IMR-90 (cell line): ENCODE data around the gene NFE2. TPM values are rescaled to one million over a fixed set of nuclear protein-coding genes. Genes with fewer than 3 reads are reported as not detected.

Experiments
- ATAC-seq: fragments of 200-7000 bp; cut with Tn5 transposase; 2 replicates; pipeline ENCODE4 v1.9.1; 2020; ENCODE audit warnings: low read depth, mild to moderate bottlenecking, moderate library complexity
- BruUV-seq: library from RNA; stranded (reverse); fragments of 400-500 nt; replicated peaks from 2 replicates; lab custom pipeline; 2021; lab: Mats Ljungman, UMichigan
- CTCF ChIA-PET: fragments of 300-600 bp; formaldehyde crosslinking; extraction: SDS; loops from one replicate; lab custom pipeline; 2021; ENCODE audit warnings: antibody characterized with exemption; lab: Yijun Ruan, JAX
- POLR2A ChIA-PET: fragments of 300-600 bp; sonication (Branson Sonifier 250); formaldehyde crosslinking; loops from one replicate; lab custom pipeline; 2022; ENCODE audit warnings: antibody characterized with exemption; ENCODE audit not compliant: unreplicated experiment; lab: Charles Lee
- DNase-seq: peaks from one replicate; pipeline ENCODE4 v3.0.0; 2013
- H2AFZ ChIP-seq: replicated peaks from 2 replicates; pipeline ENCODE3; 2013; ENCODE audit warnings: low read length, mild to moderate bottlenecking; ENCODE audit not compliant: poor library complexity
- H2AK5ac ChIP-seq: 2 replicates; pipeline ENCODE4 v1.6.1; 2013; ENCODE audit warnings: low read depth, low read length, inconsistent platforms
- H2AK9ac ChIP-seq: replicated peaks from 2 replicates; pipeline ENCODE3; 2013; ENCODE audit warnings: mild to moderate bottlenecking, low read depth, low read length, moderate library complexity; ENCODE audit not compliant: poor library complexity
- H2BK120ac ChIP-seq: 2 replicates; pipeline ENCODE4 v1.6.1; 2013; ENCODE audit warnings: low read depth, low read length, inconsistent platforms
- H2BK15ac ChIP-seq: 3 replicates; pipeline ENCODE4 v1.6.1; 2013; ENCODE audit warnings: low read depth, low read length, inconsistent platforms
- H2BK20ac ChIP-seq: 2 replicates; pipeline ENCODE4 v1.6.1; 2013; ENCODE audit warnings: low read depth, mild to moderate bottlenecking, inconsistent platforms, low read length, moderate library complexity
- H2BK5ac ChIP-seq: 2 replicates; pipeline ENCODE4 v1.6.1; 2013; ENCODE audit warnings: mild to moderate bottlenecking, low read depth, low read length, inconsistent platforms; ENCODE audit not compliant: poor library complexity, severe bottlenecking
- H3K14ac ChIP-seq: replicated peaks from 2 replicates; pipeline ENCODE4 v1.6.1; 2013; ENCODE audit warnings: low read depth, low read length, inconsistent platforms
- H3K18ac ChIP-seq: 2 replicates; pipeline ENCODE4 v1.6.1; 2013; ENCODE audit warnings: low read depth, low read length, control low read depth
- H3K23ac ChIP-seq: 2 replicates; pipeline ENCODE4 v1.6.1; 2013; ENCODE audit warnings: low read depth, low read length, inconsistent platforms
- H3K27ac ChIP-seq: 2 replicates; pipeline ENCODE4 v1.5.1; 2013; ENCODE audit warnings: mild to moderate bottlenecking, control low read depth, low read length; ENCODE audit not compliant: insufficient read depth
- H3K27me3 ChIP-seq: 2 replicates; pipeline ENCODE4 v1.6.1; 2013; ENCODE audit warnings: low read length; ENCODE audit not compliant: control insufficient read depth, insufficient read depth
- H3K36me3 ChIP-seq: 2 replicates; pipeline ENCODE4 v1.6.1; 2013; ENCODE audit warnings: low read length, mixed read lengths; ENCODE audit not compliant: control insufficient read depth, insufficient read depth
- H3K4ac ChIP-seq: 2 replicates; pipeline ENCODE4 v1.6.1; 2013; ENCODE audit warnings: low read depth, low read length, inconsistent platforms
- H3K4me1 ChIP-seq: 2 replicates; pipeline ENCODE4 v1.6.1; 2013; ENCODE audit warnings: low read length, mixed read lengths; ENCODE audit not compliant: control insufficient read depth, insufficient read depth
- H3K4me2 ChIP-seq: 2 replicates; pipeline ENCODE4 v1.6.1; 2013; ENCODE audit warnings: low read depth, mild to moderate bottlenecking, control low read depth, low read length, moderate library complexity
- H3K4me3 ChIP-seq: 2 replicates; pipeline ENCODE4 v1.5.1; 2013; ENCODE audit warnings: low read depth, mild to moderate bottlenecking, control low read depth, low read length, moderate library complexity; ENCODE audit not compliant: insufficient read depth
- H3K56ac ChIP-seq: 2 replicates; pipeline ENCODE4 v1.6.1; 2013; ENCODE audit warnings: low read length, inconsistent platforms; ENCODE audit not compliant: insufficient read depth; ENCODE audit errors: extremely low read depth
- H3K79me1 ChIP-seq, 2 experiments: 2 replicates each; pipeline ENCODE4 v1.6.1; 2013; ENCODE audit warnings: low read length in 2 of 2, inconsistent platforms in 1 of 2, low read depth in 1 of 2
- H3K9ac ChIP-seq: 2 replicates; pipeline ENCODE4 v1.6.1; 2013; ENCODE audit warnings: low read depth, low read length, control low read depth
- H3K9me1 ChIP-seq: 2 replicates; pipeline ENCODE4 v1.6.1; 2013; ENCODE audit warnings: low read length, inconsistent platforms; ENCODE audit not compliant: insufficient read depth
- H3K9me3 ChIP-seq: 2 replicates; pipeline ENCODE4 v1.6.1; 2013; ENCODE audit warnings: low read length; ENCODE audit not compliant: control insufficient read depth, insufficient read depth
- H4K20me1 ChIP-seq: 2 replicates; pipeline ENCODE4 v1.6.1; 2013; ENCODE audit warnings: low read length, inconsistent platforms; ENCODE audit not compliant: insufficient read depth
- H4K5ac ChIP-seq: 2 replicates; pipeline ENCODE4 v1.6.1; 2013; ENCODE audit warnings: mild to moderate bottlenecking, low read depth, low read length, control low read depth
- H4K8ac ChIP-seq, 2 experiments: 2 replicates each; pipeline ENCODE4 v1.6.1; 2013; ENCODE audit warnings: low read depth in 2 of 2, low read length in 2 of 2, control low read depth in 1 of 2, inconsistent platforms in 1 of 2
- H4K91ac ChIP-seq: 2 replicates; pipeline ENCODE4 v1.6.1; 2013; ENCODE audit warnings: low read depth, low read length, inconsistent platforms; ENCODE audit not compliant: insufficient read depth
- BHLHE40 ChIP-seq: fragments of 150-350 bp; IDR thresholded peaks from 2 replicates; pipeline ENCODE4 v1.6.1; 2016; ENCODE audit warnings: mild to moderate bottlenecking, low read depth, low read length
- CEBPB ChIP-seq: IDR thresholded peaks from 2 replicates; pipeline ENCODE4 v1.6.1; 2012; ENCODE audit warnings: low read depth, low read length, improper control_type of control experiment
- CHD1 ChIP-seq: IDR thresholded peaks from 2 replicates; pipeline ENCODE4 v1.6.1; 2012; ENCODE audit warnings: low read depth, low read length, improper control_type of control experiment
- CTCF ChIP-seq: conservative IDR thresholded peaks from 2 replicates; pipeline ENCODE4 v1.5.1; 2012; ENCODE audit warnings: mild to moderate bottlenecking, low read depth, low read length, improper control_type of control experiment
- ELK1 ChIP-seq: fragments of 150-350 bp; IDR thresholded peaks from 2 replicates; pipeline ENCODE4 v1.6.1; 2016; ENCODE audit warnings: low read depth, mild to moderate bottlenecking, low read length, moderate library complexity, borderline replicate concordance
- FOS ChIP-seq: fragments of 150-350 bp; IDR thresholded peaks from 2 replicates; pipeline ENCODE4 v1.6.1; 2016; ENCODE audit warnings: low read depth, low read length
- MAZ ChIP-seq: IDR thresholded peaks from 2 replicates; pipeline ENCODE4 v1.6.1; 2012; ENCODE audit warnings: low read depth, mild to moderate bottlenecking, low read length, improper control_type of control experiment, moderate library complexity, borderline replicate concordance
- MXI1 ChIP-seq: IDR thresholded peaks from 2 replicates; pipeline ENCODE4 v1.6.1; 2012; ENCODE audit warnings: low read depth, mild to moderate bottlenecking, low read length, moderate library complexity, borderline replicate concordance
- POLR2A ChIP-seq: IDR thresholded peaks from 2 replicates; pipeline ENCODE4 v1.6.1; 2012; ENCODE audit warnings: mild to moderate bottlenecking, low read depth, low read length
- RAD21 ChIP-seq: IDR thresholded peaks from 2 replicates; pipeline ENCODE4 v1.6.1; 2012; ENCODE audit warnings: low read length, improper control_type of control experiment
- RCOR1 ChIP-seq: IDR thresholded peaks from 2 replicates; pipeline ENCODE4 v1.6.1; 2012; ENCODE audit warnings: mild to moderate bottlenecking, low read length, improper control_type of control experiment; ENCODE audit not compliant: insufficient replicate concordance
- RFX5 ChIP-seq: IDR thresholded peaks from 2 replicates; pipeline ENCODE4 v1.8.0; 2012; ENCODE audit warnings: low read depth, mild to moderate bottlenecking, low read length, moderate library complexity
- SMC3 ChIP-seq: fragments of 150-350 bp; IDR thresholded peaks from 2 replicates; pipeline ENCODE4 v1.6.1; 2016; ENCODE audit warnings: low read depth, mild to moderate bottlenecking, antibody characterized with exemption, low read length, moderate library complexity
- USF2 ChIP-seq: fragments of 150-350 bp; IDR thresholded peaks from 2 replicates; pipeline ENCODE4 v1.6.1; 2017; ENCODE audit warnings: mild to moderate bottlenecking, antibody characterized with exemption, low read length, low read depth
- WGBS, 2 experiments: methylation state at CpG; one replicate each; pipeline versions ENCODE4 v1.1.5 to v1.1.7; 2013; ENCODE audit warnings: missing lambda C conversion rate in 2 of 2; ENCODE audit not compliant: insufficient read length in 1 of 2; ENCODE audit errors: extremely low coverage in 2 of 2; 5-methylcytosine and 5-hydroxymethylcytosine counted together
- dilution Hi-C: fragments of 300-500 bp; cut with HindIII; formaldehyde crosslinking; loops from one replicate; pipeline ENCODE4 v1.14.3; 2018; ENCODE audit warnings: low sequenced_read_pairs; ENCODE audit not compliant: unreplicated experiment
- in situ Hi-C: fragments of 300-500 bp; cut with MboI; formaldehyde crosslinking; loops from 3 replicates; pipeline ENCODE4 v1.14.3; 2019; ENCODE audit warnings: low sequenced_read_pairs, inconsistent platforms, mixed read lengths
- intact Hi-C: fragments of 100-400 bp; cut with micrococcal nuclease; formaldehyde crosslinking; loops from 2 replicates; pipeline ENCODE4 v1.10.0; 2022
- polyA plus RNA-seq, 3 experiments: library from polyadenylated mRNA; depleted of rRNA; stranded (reverse); fragments of >200 nt; gene quantifications; 2 replicates each; pipeline ENCODE4 v1.2.3, GENCODE V29; 2012; ENCODE audit warnings: low replicate concordance in 1 of 3
- total RNA-seq: library from RNA; depleted of rRNA; stranded (reverse); fragments of >200 nt; gene quantifications from 2 replicates; pipeline ENCODE4 v1.2.3, GENCODE V29; 2012

NFE2 gene
- total and polyA plus RNA-seq, 2 of the 4 experiments (the other 2 are of a cell fraction), result 0.18 to 0.32 TPM

- POLR2A ChIA-PET, result no interaction called here
- ATAC-seq (peak; percentile 9), DNase-seq (no peak)
- H3K14ac ChIP-seq, result no peak overlapping the region
- H2BK15ac ChIP-seq, result no peak overlapping the region
- H3K4ac ChIP-seq, result 0 out of 2 replicates have a peak overlapping the region, but pooled peaks have one; percentile 25
- no peaks in the 10 kb centered on the region for H3K36me3 ChIP-seq
- H3K9me1 ChIP-seq, result 0 out of 2 replicates have a peak, but pooled peaks cover 3% of the 10 kb centered on the region
- no peak overlapping the region for H2AK9ac ChIP-seq
- no peak overlapping the region for H3K27ac ChIP-seq
- TF ChIP-seq RCOR1 (no peak), SMC3 (no peak), RFX5 (no peak), RAD21 (no peak), CEBPB (no peak), MXI1 (no peak), FOS (no peak), CHD1 (no peak), MAZ (no peak), POLR2A (no peak), USF2 (no peak), ELK1 (no peak), BHLHE40 (no peak), CTCF (no peak)
- in situ Hi-C loops, result no loop called here
- no peaks in the 10 kb centered on the region for H3K9me3 ChIP-seq
- H3K4me3 ChIP-seq, result no peak overlapping the region; the same call in 1 of the 2 replicates
- H3K4me1 ChIP-seq, result peaks cover 9% of the 10 kb centered on the region
- no peaks in the 10 kb centered on the region for H3K79me1 ChIP-seq
- H2AK5ac ChIP-seq, result no peak overlapping the region
- no peak overlapping the region for H3K18ac ChIP-seq
- H2AFZ ChIP-seq, result peak overlapping the region; percentile 1
- H4K5ac ChIP-seq, result no peak overlapping the region
- WGBS, 2 experiments, result no CpG with 5 or more reads among the region's 3 CpGs
- dilution Hi-C loops, result no loop called here
- peaks cover 38% of the 10 kb centered on the region for H3K27me3 ChIP-seq
- H4K91ac ChIP-seq, result no peak overlapping the region
- CTCF ChIA-PET, result interaction anchor here (0.6 to 0.8 kb wide), 2 partner anchors 25 to 1564 kb away, joined by 3 read pairs; partner anchors contain the start of gene COPZ1
- intact Hi-C loops, result no loop called here
- no peak overlapping the region for H2BK120ac ChIP-seq
- H3K9ac ChIP-seq, result 0 out of 2 replicates have a peak overlapping the region, but pooled peaks have one; percentile 34
- BruUV-seq, result no TSS peak
- no peak overlapping the region for H3K56ac ChIP-seq
- no peak overlapping the region for H4K8ac ChIP-seq
- H4K20me1 ChIP-seq, result no peaks in the 10 kb centered on the region
- no peak overlapping the region for H2BK20ac ChIP-seq
- no peak overlapping the region for H2BK5ac ChIP-seq
- H3K23ac ChIP-seq, result 0 out of 2 replicates have a peak overlapping the region, but pooled peaks have one; percentile 23
- H3K4me2 ChIP-seq, result peak overlapping the region; percentile 76; the same call in 1 of the 2 replicates
Measured at GRCh38 chr12:54300225-54300731, 537 bp downstream of the NFE2 start.
